Spleen (tissue), 7 donors: Measurements from ENCODE around the gene ARHGAP24.

Experiments
- POLR2A ChIP-seq, 3 donors: fragments of 450-650 bp; IDR thresholded peaks; one replicate each; pipeline ENCODE4 v1.5.1; 2017; ENCODE audit warnings: antibody characterized with exemption in 3 of 3, mild to moderate bottlenecking in 1 of 3
- POLR2AphosphoS5 ChIP-seq, 3 donors: sonication (generic); formaldehyde crosslinking; IDR thresholded peaks; one replicate each; pipeline ENCODE4 v1.5.1; 2017; ENCODE audit warnings: antibody characterized with exemption in 3 of 3
- TF ChIP-seq, protein P1 (sequence below), 11 experiments: fragments of 200-600 bp in 7 of 11; fragments of 450-650 bp in 4 of 11; sonication (generic) in 4 of 11; IDR thresholded peaks in 8 of 11; conservative IDR thresholded peaks in 3 of 11; 1 replicate in 7 of 11; 2 replicates in 4 of 11; pipeline versions ENCODE4 v1.4.0 to v1.8.0; 2016 to 2021; ENCODE audit warnings: antibody characterized with exemption in 11 of 11, inconsistent platforms in 4 of 11, mild to moderate bottlenecking in 1 of 11
- donor health status: DM: no; HTN: no; CAD: no; lungs with moderate emphysema.
- donor health status: DM: no; HTN: no; CAD: no.
- donor health status: DM: no; HTN: no; CAD: no.

GRCh38 chr4:85669992-85670548 lies 195.1 kb downstream of the ARHGAP24 start:
- no peak for TF ChIP-seq POLR2A (IDR thresholded peaks at IDR 0.05)
- TF ChIP-seq, protein P1, sequence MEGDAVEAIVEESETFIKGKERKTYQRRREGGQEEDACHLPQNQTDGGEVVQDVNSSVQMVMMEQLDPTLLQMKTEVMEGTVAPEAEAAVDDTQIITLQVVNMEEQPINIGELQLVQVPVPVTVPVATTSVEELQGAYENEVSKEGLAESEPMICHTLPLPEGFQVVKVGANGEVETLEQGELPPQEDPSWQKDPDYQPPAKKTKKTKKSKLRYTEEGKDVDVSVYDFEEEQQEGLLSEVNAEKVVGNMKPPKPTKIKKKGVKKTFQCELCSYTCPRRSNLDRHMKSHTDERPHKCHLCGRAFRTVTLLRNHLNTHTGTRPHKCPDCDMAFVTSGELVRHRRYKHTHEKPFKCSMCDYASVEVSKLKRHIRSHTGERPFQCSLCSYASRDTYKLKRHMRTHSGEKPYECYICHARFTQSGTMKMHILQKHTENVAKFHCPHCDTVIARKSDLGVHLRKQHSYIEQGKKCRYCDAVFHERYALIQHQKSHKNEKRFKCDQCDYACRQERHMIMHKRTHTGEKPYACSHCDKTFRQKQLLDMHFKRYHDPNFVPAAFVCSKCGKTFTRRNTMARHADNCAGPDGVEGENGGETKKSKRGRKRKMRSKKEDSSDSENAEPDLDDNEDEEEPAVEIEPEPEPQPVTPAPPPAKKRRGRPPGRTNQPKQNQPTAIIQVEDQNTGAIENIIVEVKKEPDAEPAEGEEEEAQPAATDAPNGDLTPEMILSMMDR (IDR thresholded peaks at IDR 0.05 in 8 of 11, conservative IDR thresholded peaks at IDR 0.05 in 3 of 11), result no peak
- TF ChIP-seq POLR2AphosphoS5 (IDR thresholded peaks at IDR 0.05), result no peak
